GM18520 (cell line): ENCODE data around the gene KTN1.

ENCODE experiments used
- ATAC-seq: cut with Tn5 transposase; IDR thresholded peaks from one replicate; pipeline ENCODE4 v1.9.1; 2021; ENCODE audit not compliant: unreplicated experiment

The KTN1 gene

GRCh38 chr14:55662752-55663151 lies 82.7 kb downstream of the KTN1 start:
- no peak for ATAC-seq

GRCh38 chr14:55665067-55665675 lies 85.2 kb downstream of the KTN1 start:
- ATAC-seq = peak; percentile 55

- no peak for ATAC-seq
Measured at GRCh38 chr14:55667801-55668200, 87.8 kb downstream of the KTN1 start.

GRCh38 chr14:55671641-55672040 lies 91.6 kb downstream of the KTN1 start:
- no peak for ATAC-seq

- no peak for ATAC-seq
Measured at GRCh38 chr14:55673048-55673447, 93.0 kb downstream of the KTN1 start.

GRCh38 chr14:55681096-55681495 lies 101.1 kb downstream of the KTN1 start:
- no peak for ATAC-seq

GRCh38 chr14:55684956-55685584 lies 105.1 kb downstream of the KTN1 start:
- ATAC-seq = no peak

- no peak for ATAC-seq
Measured at GRCh38 chr14:55686713-55687112, 106.7 kb downstream of the KTN1 start.

- ATAC-seq = no peak
Measured at GRCh38 chr14:55688566-55688965, 108.6 kb downstream of the KTN1 start.

- ATAC-seq = no peak
Measured at GRCh38 chr14:55689981-55690871, 110.2 kb downstream of the KTN1 start.

GRCh38 chr14:55691659-55692058 lies 111.7 kb downstream of the KTN1 start:
- ATAC-seq = no peak

- ATAC-seq = no peak
Measured at GRCh38 chr14:55693904-55694303, 113.9 kb downstream of the KTN1 start.

GRCh38 chr14:55697414-55697861 lies 117.4 kb downstream of the KTN1 start:
- ATAC-seq = no peak

- ATAC-seq = no peak
Measured at GRCh38 chr14:55698051-55698450, 118.0 kb downstream of the KTN1 start.

- no peak for ATAC-seq
Measured at GRCh38 chr14:55699131-55700057, 119.4 kb downstream of the KTN1 start.

- peak; percentile 94 for ATAC-seq
Measured at GRCh38 chr14:55701638-55702037, 121.6 kb downstream of the KTN1 start.

GRCh38 chr14:55702511-55702910 lies 122.5 kb downstream of the KTN1 start:
- ATAC-seq = no peak

GRCh38 chr14:55704654-55705053 lies 124.6 kb downstream of the KTN1 start:
- no peak for ATAC-seq

- no peak for ATAC-seq
Measured at GRCh38 chr14:55705651-55706364, 125.8 kb downstream of the KTN1 start.

- no peak for ATAC-seq
Measured at GRCh38 chr14:55706365-55706684, 126.3 kb downstream of the KTN1 start.
